Cardiac fibroblast (primary cell): ENCODE data around the gene HIF3A.

Experiments
- DNase-seq, 2 donors: peaks; one replicate each; pipeline versions ENCODE4 v3.0.0 to v3.0.0-alpha.2; 2010; ENCODE audit warnings: low read depth in 2 of 2
- H3K4me3 ChIP-seq, 2 donors: replicated peaks in 1 of 2; 1 replicate in 1 of 2; 2 replicates in 1 of 2; pipeline ENCODE4 v1.5.1; 2011; ENCODE audit warnings: low read depth in 2 of 2, low read length in 2 of 2, mild to moderate bottlenecking in 2 of 2, moderate library complexity in 1 of 2
- TF ChIP-seq, protein P1 (sequence below): IDR thresholded peaks from one replicate; pipeline ENCODE4 v1.5.1; 2011; ENCODE audit warnings: low read depth, mild to moderate bottlenecking, low read length, inconsistent platforms

Gene HIF3A

GRCh38 chr19:46345157-46345556 is 48.3 kb downstream of the HIF3A start:
- H3K4me3 ChIP-seq = no peak overlapping the region
- TF ChIP-seq, protein P1, sequence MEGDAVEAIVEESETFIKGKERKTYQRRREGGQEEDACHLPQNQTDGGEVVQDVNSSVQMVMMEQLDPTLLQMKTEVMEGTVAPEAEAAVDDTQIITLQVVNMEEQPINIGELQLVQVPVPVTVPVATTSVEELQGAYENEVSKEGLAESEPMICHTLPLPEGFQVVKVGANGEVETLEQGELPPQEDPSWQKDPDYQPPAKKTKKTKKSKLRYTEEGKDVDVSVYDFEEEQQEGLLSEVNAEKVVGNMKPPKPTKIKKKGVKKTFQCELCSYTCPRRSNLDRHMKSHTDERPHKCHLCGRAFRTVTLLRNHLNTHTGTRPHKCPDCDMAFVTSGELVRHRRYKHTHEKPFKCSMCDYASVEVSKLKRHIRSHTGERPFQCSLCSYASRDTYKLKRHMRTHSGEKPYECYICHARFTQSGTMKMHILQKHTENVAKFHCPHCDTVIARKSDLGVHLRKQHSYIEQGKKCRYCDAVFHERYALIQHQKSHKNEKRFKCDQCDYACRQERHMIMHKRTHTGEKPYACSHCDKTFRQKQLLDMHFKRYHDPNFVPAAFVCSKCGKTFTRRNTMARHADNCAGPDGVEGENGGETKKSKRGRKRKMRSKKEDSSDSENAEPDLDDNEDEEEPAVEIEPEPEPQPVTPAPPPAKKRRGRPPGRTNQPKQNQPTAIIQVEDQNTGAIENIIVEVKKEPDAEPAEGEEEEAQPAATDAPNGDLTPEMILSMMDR = no peak

GRCh38 chr19:46346821-46347571 is 50.2 kb downstream of the HIF3A start, which contains the start of gene PPP5C:
Gene PPP5C (plus strand): TSS chr19:46347087. CDS start chr19:46347097, 10 bp downstream.
- H3K4me3 ChIP-seq = peak within 1 kb of the TSS; percentile 99
- TF ChIP-seq, protein P1 = peak; percentile 96
- peak; percentile 93 to 97 for DNase-seq

More at GRCh38 chr19:46345157-46345556, 48.3 kb downstream of the HIF3A start:
- no peak for DNase-seq

DNA sequence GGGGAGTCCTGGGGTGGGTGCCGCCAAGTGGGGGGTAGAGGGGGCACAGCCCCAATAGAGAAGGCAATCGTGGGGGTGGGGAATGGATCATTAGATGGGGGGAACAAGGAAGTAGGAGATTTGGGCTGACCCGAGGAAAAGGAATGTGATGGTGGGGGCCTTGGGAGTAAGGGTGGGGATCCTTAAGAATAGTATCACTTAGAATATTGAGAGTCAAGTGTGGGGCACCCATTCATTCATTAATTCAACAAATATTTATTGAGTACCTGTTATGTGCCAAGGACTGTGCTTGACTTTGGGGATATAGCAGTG is 50.7 kb downstream of the HIF3A start:
- H3K4me3 ChIP-seq = peak overlapping the region; percentile 99
- TF ChIP-seq, protein P1 = no peak
- DNase-seq = no peak

- TF ChIP-seq, protein P1 = no peak
- no peak for DNase-seq
These were observed 51.1 kb downstream of the HIF3A start for GRCh38 chr19:46347985-46348384.

DNA sequence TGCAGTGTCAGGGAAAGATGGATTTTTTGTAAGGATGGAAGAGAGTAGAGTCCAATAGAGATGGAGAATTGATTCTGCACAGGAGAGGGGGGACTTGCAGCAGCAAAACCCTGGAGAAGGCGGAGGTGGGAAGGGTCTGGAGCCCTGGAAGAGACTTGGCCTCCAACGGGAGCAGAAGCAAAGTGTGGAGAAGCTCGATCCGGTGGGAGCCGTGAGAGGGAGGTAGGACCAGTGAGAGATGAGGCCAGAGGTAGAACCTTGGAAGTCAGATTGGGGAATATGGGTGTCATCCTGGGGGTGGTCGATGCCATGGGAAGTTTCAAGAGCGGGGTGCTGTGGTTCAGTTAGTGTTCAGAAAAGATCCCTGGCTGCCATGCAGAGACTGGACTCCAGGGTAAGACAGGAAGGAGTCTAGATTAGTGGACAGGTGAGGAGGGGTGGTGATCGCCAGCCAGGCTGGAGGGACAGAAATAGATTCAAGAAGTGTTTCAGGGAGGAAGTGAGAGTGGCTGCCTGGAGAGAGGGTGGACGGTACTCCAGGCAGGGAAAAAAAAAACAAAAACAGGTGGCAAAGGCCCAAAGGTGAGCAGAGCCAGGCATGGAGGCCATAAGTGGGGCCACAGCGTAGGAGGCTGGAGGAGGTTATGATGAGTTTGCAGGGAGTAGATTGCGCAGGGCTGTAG is 52.6 kb downstream of the HIF3A start:
- DNase-seq = no peak
- TF ChIP-seq, protein P1 = no peak
- no peak overlapping the region for H3K4me3 ChIP-seq

More at GRCh38 chr19:46347985-46348384, 51.1 kb downstream of the HIF3A start:
- H3K4me3 ChIP-seq = peak overlapping the region in 1 of 2 donors; percentile 99

GRCh38 chr19:46350029-46350757 is 53.4 kb downstream of the HIF3A start:
- TF ChIP-seq, protein P1 = no peak
- no peak for DNase-seq
- H3K4me3 ChIP-seq = no peak overlapping the region
